ENCODE measurements around the gene SF3B2.
"Not testable (repeated sequence)": the region's sequence is repeated elsewhere in the genome, so short reads cannot be mapped to it uniquely, and the experiment has no call there.

- TF ChIP-seq, protein P1, sequence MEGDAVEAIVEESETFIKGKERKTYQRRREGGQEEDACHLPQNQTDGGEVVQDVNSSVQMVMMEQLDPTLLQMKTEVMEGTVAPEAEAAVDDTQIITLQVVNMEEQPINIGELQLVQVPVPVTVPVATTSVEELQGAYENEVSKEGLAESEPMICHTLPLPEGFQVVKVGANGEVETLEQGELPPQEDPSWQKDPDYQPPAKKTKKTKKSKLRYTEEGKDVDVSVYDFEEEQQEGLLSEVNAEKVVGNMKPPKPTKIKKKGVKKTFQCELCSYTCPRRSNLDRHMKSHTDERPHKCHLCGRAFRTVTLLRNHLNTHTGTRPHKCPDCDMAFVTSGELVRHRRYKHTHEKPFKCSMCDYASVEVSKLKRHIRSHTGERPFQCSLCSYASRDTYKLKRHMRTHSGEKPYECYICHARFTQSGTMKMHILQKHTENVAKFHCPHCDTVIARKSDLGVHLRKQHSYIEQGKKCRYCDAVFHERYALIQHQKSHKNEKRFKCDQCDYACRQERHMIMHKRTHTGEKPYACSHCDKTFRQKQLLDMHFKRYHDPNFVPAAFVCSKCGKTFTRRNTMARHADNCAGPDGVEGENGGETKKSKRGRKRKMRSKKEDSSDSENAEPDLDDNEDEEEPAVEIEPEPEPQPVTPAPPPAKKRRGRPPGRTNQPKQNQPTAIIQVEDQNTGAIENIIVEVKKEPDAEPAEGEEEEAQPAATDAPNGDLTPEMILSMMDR (conservative IDR thresholded peaks at IDR 0.05 in 1 of 2, IDR thresholded peaks at IDR 0.05 in 1 of 2; ENCODE audit: low read depth in 1 of 2, low read length in 2 of 2) = not testable (repeated sequence)
- TF ChIP-seq EZH2 (IDR thresholded peaks at IDR 0.05; ENCODE audit: low read length, missing control alignments) = not testable (repeated sequence)
Observed at GRCh38 chr11:66078949-66079348, 26.8 kb downstream of the SF3B2 start.
